Astrocyte (in vitro differentiated cells and primary cell): ENCODE results near the gene ABCB8. TPM values are rescaled to one million over a fixed set of nuclear protein-coding genes. Genes with fewer than 3 reads are reported as not detected.

ENCODE experiments used
- DNase-seq: peaks from one replicate; pipeline ENCODE4 v3.0.0-alpha.2; 2010; ENCODE audit warnings: low read depth
- FAIRE-seq: peaks from 2 replicates; lab custom pipeline; 2011; peaks lifted over from hg19 to GRCh38; lab: Jason Lieb, UNC
- H2AFZ ChIP-seq: 2 replicates; pipeline ENCODE4 v1.6.0; 2012; ENCODE audit warnings: low read depth, low read length, inconsistent platforms
- H3K27ac ChIP-seq: 2 replicates; pipeline ENCODE4 v1.5.1; 2011; ENCODE audit warnings: low read depth, low read length, inconsistent platforms
- H3K27me3 ChIP-seq: 2 replicates; pipeline ENCODE4 v1.6.0; 2011; ENCODE audit warnings: low read length, inconsistent platforms; ENCODE audit not compliant: insufficient read depth
- H3K36me3 ChIP-seq: 2 replicates; pipeline ENCODE4 v1.5.1; 2011; ENCODE audit warnings: low read length, inconsistent platforms; ENCODE audit not compliant: insufficient read depth
- H3K4me1 ChIP-seq: 2 replicates; pipeline ENCODE4 v1.5.1; 2011; ENCODE audit warnings: low read length, inconsistent platforms; ENCODE audit not compliant: insufficient read depth
- H3K4me2 ChIP-seq: 2 replicates; pipeline ENCODE4 v1.6.0; 2012; ENCODE audit warnings: low read length, inconsistent platforms
- H3K4me3 ChIP-seq: 2 replicates; pipeline ENCODE4 v1.5.1; 2011; ENCODE audit warnings: low read depth, mild to moderate bottlenecking, low read length, inconsistent platforms; ENCODE audit not compliant: insufficient read depth
- H3K79me2 ChIP-seq: 2 replicates; pipeline ENCODE4 v1.6.0; 2012; ENCODE audit warnings: mild to moderate bottlenecking, low read length, inconsistent platforms; ENCODE audit not compliant: insufficient read depth
- H3K9ac ChIP-seq: 2 replicates; pipeline ENCODE4 v1.6.0; 2012; ENCODE audit warnings: mild to moderate bottlenecking, low read length, inconsistent platforms
- H3K9me3 ChIP-seq: 2 replicates; pipeline ENCODE4 v1.5.1; 2012; ENCODE audit warnings: low read depth, mild to moderate bottlenecking, low read length, inconsistent platforms; ENCODE audit not compliant: insufficient read depth
- H4K20me1 ChIP-seq: 2 replicates; pipeline ENCODE4 v1.6.0; 2012; ENCODE audit warnings: low read length, inconsistent platforms; ENCODE audit not compliant: insufficient read depth
- H3K27ac Mint-ChIP-seq: one replicate; pipeline ENCODE4 v1.8.0; 2021; ENCODE audit warnings: mild to moderate bottlenecking, mixed read lengths; ENCODE audit not compliant: unreplicated experiment
- H3K27me3 Mint-ChIP-seq: one replicate; pipeline ENCODE4 v1.8.0; 2021; ENCODE audit warnings: low read depth, mixed read lengths; ENCODE audit not compliant: unreplicated experiment
- H3K36me3 Mint-ChIP-seq: one replicate; pipeline ENCODE4 v1.8.0; 2021; ENCODE audit warnings: low read depth, mixed read lengths; ENCODE audit not compliant: unreplicated experiment
- H3K4me1 Mint-ChIP-seq: one replicate; pipeline ENCODE4 v1.8.0; 2021; ENCODE audit warnings: low read depth, mixed read lengths; ENCODE audit not compliant: unreplicated experiment
- H3K4me3 Mint-ChIP-seq: one replicate; pipeline ENCODE4 v1.8.0; 2021; ENCODE audit warnings: mild to moderate bottlenecking, moderate library complexity, mixed read lengths; ENCODE audit not compliant: unreplicated experiment
- H3K9me3 Mint-ChIP-seq: one replicate; pipeline ENCODE4 v1.8.0; 2021; ENCODE audit warnings: mild to moderate bottlenecking, mixed read lengths; ENCODE audit not compliant: unreplicated experiment
- CTCF ChIP-seq: IDR thresholded peaks from 2 replicates; pipeline ENCODE4 v1.5.1; 2011; ENCODE audit warnings: low read depth, mild to moderate bottlenecking, inconsistent platforms, low read length, moderate library complexity; ENCODE audit not compliant: insufficient read depth
- EZH2 ChIP-seq: IDR thresholded peaks from 2 replicates; pipeline ENCODE4 v1.6.1; 2012; ENCODE audit warnings: mild to moderate bottlenecking, low read length, inconsistent platforms; ENCODE audit not compliant: insufficient read depth
- total RNA-seq: library from RNA; stranded (reverse); gene quantifications from 2 replicates; pipeline ENCODE4 v1.2.1, GENCODE V29; 2021

The ABCB8 gene
- total RNA-seq, 1 donor from 2014 or later: 53.3 TPM

- no peak overlapping the region for H3K4me3 ChIP-seq
- no peak overlapping the region for H2AFZ ChIP-seq
- DNase-seq (no peak), FAIRE-seq (no peak)
- H3K4me2 ChIP-seq: no peak overlapping the region
- H3K4me1 ChIP-seq: peaks cover 21% of the 10 kb centered on the region
- no peaks in the 10 kb centered on the region for H3K27me3 ChIP-seq
- H3K36me3 Mint-ChIP-seq: peaks cover 5% of the 10 kb centered on the region
- H3K27me3 Mint-ChIP-seq: no peaks in the 10 kb centered on the region
- H3K27ac ChIP-seq: no peak overlapping the region
- H3K4me3 Mint-ChIP-seq: no peak overlapping the region
- no peaks in the 10 kb centered on the region for H4K20me1 ChIP-seq
- H3K9ac ChIP-seq: no peak overlapping the region
- H3K9me3 Mint-ChIP-seq: no peaks in the 10 kb centered on the region
- no peaks in the 10 kb centered on the region for H3K79me2 ChIP-seq
- H3K36me3 ChIP-seq: no peaks in the 10 kb centered on the region
- H3K9me3 ChIP-seq: no peaks in the 10 kb centered on the region
- no peak overlapping the region for H3K27ac Mint-ChIP-seq
- no peak for TF ChIP-seq EZH2
- no peak for TF ChIP-seq CTCF
- peaks cover 26% of the 10 kb centered on the region for H3K4me1 Mint-ChIP-seq
Observed at GRCh38 chr7:151043959-151044358, 15.7 kb downstream of the ABCB8 start.

- H3K27me3 ChIP-seq: peaks cover 4% of the 10 kb centered on the region
- Mint-ChIP-seq H3K4me3 (no peak overlapping the region), H3K27ac (no peak overlapping the region), H3K27me3 (peaks cover 6% of the 10 kb centered on the region), H3K9me3 (no peaks in the 10 kb centered on the region), H3K4me1 (peaks cover 14% of the 10 kb centered on the region), H3K36me3 (peaks cover 8% of the 10 kb centered on the region)
- no peak for DNase-seq
- peaks cover 6% of the 10 kb centered on the region for H4K20me1 ChIP-seq
- no peak overlapping the region for H3K4me3 ChIP-seq
- H3K4me2 ChIP-seq: no peak overlapping the region
- H3K9me3 ChIP-seq: no peaks in the 10 kb centered on the region
- H3K9ac ChIP-seq: no peak overlapping the region
- TF ChIP-seq EZH2 (no peak), CTCF (no peak)
- H3K36me3 ChIP-seq: no peaks in the 10 kb centered on the region
- no peak for FAIRE-seq
- peaks cover 8% of the 10 kb centered on the region for H3K4me1 ChIP-seq
- H3K27ac ChIP-seq: no peak overlapping the region
- no peaks in the 10 kb centered on the region for H3K79me2 ChIP-seq
- H2AFZ ChIP-seq: no peak overlapping the region
Observed at GRCh38 chr7:151045262-151045661, 17.0 kb downstream of the ABCB8 start.

GRCh38 chr7:151045967-151046366 lies 17.7 kb downstream of the ABCB8 start:
- Mint-ChIP-seq H3K9me3 (no peaks in the 10 kb centered on the region), H3K27ac (no peak overlapping the region)
- no peak for FAIRE-seq

More at GRCh38 chr7:151045967-151046366, 17.7 kb downstream of the ABCB8 start:
- peaks cover 11% of the 10 kb centered on the region for H3K4me1 ChIP-seq
- no peak overlapping the region for H3K9ac ChIP-seq
- H3K27me3 Mint-ChIP-seq: peaks cover 8% of the 10 kb centered on the region
- no peak overlapping the region for H3K4me2 ChIP-seq
- peaks cover 8% of the 10 kb centered on the region for H3K36me3 Mint-ChIP-seq
- peaks cover 7% of the 10 kb centered on the region for H4K20me1 ChIP-seq
- H3K27ac ChIP-seq: no peak overlapping the region
- H3K4me3 Mint-ChIP-seq: no peak overlapping the region
- H3K27me3 ChIP-seq: peaks cover 5% of the 10 kb centered on the region
- no peak for TF ChIP-seq EZH2
- no peak for TF ChIP-seq CTCF
- no peak overlapping the region for H3K4me3 ChIP-seq
- no peak for DNase-seq
- H2AFZ ChIP-seq: no peak overlapping the region
- peaks cover 12% of the 10 kb centered on the region for H3K4me1 Mint-ChIP-seq
- no peaks in the 10 kb centered on the region for H3K9me3 ChIP-seq
- H3K79me2 ChIP-seq: no peaks in the 10 kb centered on the region
- no peaks in the 10 kb centered on the region for H3K36me3 ChIP-seq
